GM12878 (cell line): ENCODE results near the gene NR1I3. TPM values are rescaled to one million over a fixed set of nuclear protein-coding genes. Genes with fewer than 3 reads are reported as not detected.

Experiments used
- ATAC-seq: fragments of 200-7000 bp; cut with Tn5 transposase; 3 replicates; pipeline ENCODE4 v1.9.1; 2020; ENCODE audit warnings: mild to moderate bottlenecking, moderate library complexity
- BruUV-seq: library from RNA; stranded (reverse); fragments of 400-500 nt; replicated peaks from 2 replicates; lab custom pipeline; 2021; lab: Mats Ljungman, UMichigan
- CTCF ChIA-PET: fragments of 300-600 bp; sonication (Branson Sonifier 250); formaldehyde crosslinking; extraction: SDS; loops from one replicate; lab custom pipeline; 2021; ENCODE audit warnings: inconsistent platforms; lab: Yijun Ruan, JAX
- POLR2A ChIA-PET: fragments of 350-600 bp; formaldehyde crosslinking; extraction: SDS; loops from one replicate; lab custom pipeline; 2021; ENCODE audit warnings: inconsistent platforms; lab: Charles Lee
- RAD21 ChIA-PET: fragments of 300-600 bp; sonication (Branson Sonifier 250); formaldehyde crosslinking; loops from one replicate; lab custom pipeline; 2023; ENCODE audit warnings: antibody characterized with exemption; ENCODE audit not compliant: unreplicated experiment; lab: Charles Lee
- SMC1A ChIA-PET: fragments of 300-600 bp; sonication (Branson Sonifier 250); formaldehyde crosslinking; loops from one replicate; lab custom pipeline; 2023; ENCODE audit not compliant: unreplicated experiment, uncharacterized antibody; lab: Charles Lee
- DNase-seq: peaks from one replicate; pipeline ENCODE4 v3.0.0-alpha.2; 2011; ENCODE audit warnings: low read depth, low spot score
- FAIRE-seq: peaks from 3 replicates; lab custom pipeline; 2011; peaks lifted over from hg19 to GRCh38; lab: Jason Lieb, UNC
- H2AFZ ChIP-seq: 2 replicates; pipeline ENCODE4 v1.6.0; 2011; ENCODE audit warnings: low read depth, low read length, control low read depth; ENCODE audit not compliant: control insufficient read depth
- H3K27ac ChIP-seq: 2 replicates; pipeline ENCODE4 v1.5.1; 2011; ENCODE audit warnings: control low read depth; ENCODE audit not compliant: control insufficient read depth, insufficient read depth
- H3K27me3 ChIP-seq, 2 experiments: replicated peaks in 1 of 2; 2 replicates each; pipeline versions ENCODE4 v1.6.0 to v1.6.1; 2011; ENCODE audit warnings: low read length in 1 of 2; ENCODE audit not compliant: control insufficient read depth in 2 of 2, insufficient read depth in 2 of 2
- H3K36me3 ChIP-seq, 2 experiments: 2 replicates each; pipeline ENCODE4 v1.5.1; 2011; ENCODE audit warnings: low read length in 1 of 2; ENCODE audit not compliant: control insufficient read depth in 2 of 2, insufficient read depth in 2 of 2
- H3K4me1 ChIP-seq: 2 replicates; pipeline ENCODE4 v1.6.1; 2011; ENCODE audit warnings: mild to moderate bottlenecking, low read length, moderate library complexity, mixed read lengths; ENCODE audit not compliant: control insufficient read depth, insufficient read depth
- H3K4me2 ChIP-seq: 2 replicates; pipeline ENCODE4 v1.6.0; 2011; ENCODE audit warnings: control low read depth; ENCODE audit not compliant: control insufficient read depth, insufficient read depth
- H3K4me3 ChIP-seq: fragments of 200-600 bp; sonication (generic); 2 replicates; pipeline ENCODE4 v1.5.1; 2016
- H3K79me2 ChIP-seq: 2 replicates; pipeline ENCODE4 v1.6.0; 2011; ENCODE audit warnings: low read length; ENCODE audit not compliant: control insufficient read depth, insufficient read depth
- H3K9ac ChIP-seq: 2 replicates; pipeline ENCODE4 v1.8.0; 2011; ENCODE audit warnings: low read length, control low read depth, mixed read lengths; ENCODE audit not compliant: control insufficient read depth, insufficient read depth
- H3K9me3 ChIP-seq: replicated peaks from 3 replicates; pipeline ENCODE4 v1.5.1; 2011; ENCODE audit warnings: mild to moderate bottlenecking, low read length; ENCODE audit not compliant: control insufficient read depth, insufficient read depth
- H4K20me1 ChIP-seq: 2 replicates; pipeline ENCODE4 v1.6.0; 2011; ENCODE audit not compliant: control insufficient read depth, insufficient read depth
- ASH2L ChIP-seq: fragments of 300-600, 200-600 bp; sonication (generic); IDR thresholded peaks from 2 replicates; pipeline ENCODE4 v1.6.1; 2017; ENCODE audit warnings: low read depth, mild to moderate bottlenecking, borderline replicate concordance
- CHD4 ChIP-seq: fragments of 200-600 bp; sonication (generic); IDR thresholded peaks from 2 replicates; pipeline ENCODE4 v1.6.1; 2016; ENCODE audit warnings: mild to moderate bottlenecking
- HCFC1 ChIP-seq: fragments of 150-350 bp; IDR thresholded peaks from 2 replicates; pipeline ENCODE4 v1.6.1; 2014; ENCODE audit warnings: low read length
- MAX ChIP-seq: IDR thresholded peaks from 2 replicates; pipeline ENCODE4 v1.6.1; 2012; ENCODE audit warnings: low read depth, low read length, improper control_type of control experiment
- MXI1 ChIP-seq: fragments of 150-350 bp; IDR thresholded peaks from 2 replicates; pipeline ENCODE4 v1.6.1; 2011; ENCODE audit warnings: low read depth, mild to moderate bottlenecking, inconsistent platforms, low read length, improper control_type of control experiment
- SMAD1 ChIP-seq: fragments of 450-650 bp; IDR thresholded peaks from 2 replicates; pipeline ENCODE4 v1.6.1; 2018; ENCODE audit warnings: mild to moderate bottlenecking, low read depth; ENCODE audit not compliant: partially characterized antibody
- SREBF2 ChIP-seq: IDR thresholded peaks from 2 replicates; pipeline ENCODE4 v1.6.1; 2012; ENCODE audit warnings: mild to moderate bottlenecking, low read length
- SRF ChIP-seq, 2 experiments: IDR thresholded peaks; 2 replicates each; pipeline ENCODE4 v1.6.1; 2011; ENCODE audit warnings: low read depth in 2 of 2, low read length in 2 of 2, mild to moderate bottlenecking in 1 of 2, moderate library complexity in 1 of 2
- STAT1 ChIP-seq: fragments of 450-650 bp; conservative IDR thresholded peaks from 2 replicates; pipeline ENCODE4 v1.6.1; 2014; ENCODE audit warnings: antibody characterized with exemption, mild to moderate bottlenecking
- TAF1 ChIP-seq: IDR thresholded peaks from 2 replicates; pipeline ENCODE4 v1.6.1; 2011; ENCODE audit warnings: mild to moderate bottlenecking, low read depth, low read length, borderline replicate concordance
- WRNIP1 ChIP-seq: IDR thresholded peaks from 2 replicates; pipeline ENCODE4 v1.6.1; 2011; ENCODE audit warnings: low read depth, low read length, improper control_type of control experiment, borderline replicate concordance
- ZNF217 ChIP-seq: fragments of 450-650 bp; IDR thresholded peaks from 2 replicates; pipeline ENCODE4 v1.6.1; 2017; ENCODE audit warnings: antibody characterized with exemption, mild to moderate bottlenecking
- ZNF274 ChIP-seq: IDR thresholded peaks from one replicate; pipeline ENCODE4 v1.8.0; 2011; ENCODE audit not compliant: insufficient read length, insufficient read depth
- WGBS: methylation state at CpG from one replicate; pipeline ENCODE4 v1.1.6; 2016; ENCODE audit warnings: low lambda C conversion rate; ENCODE audit not compliant: insufficient replicate concordance, insufficient coverage; ENCODE audit errors: missing lambda C conversion rate; 5-methylcytosine and 5-hydroxymethylcytosine counted together
- in situ Hi-C: fragments of 300-500 bp; cut with MboI; formaldehyde crosslinking; loops from 9 replicates; pipeline ENCODE4 v1.14.3; 2018; ENCODE audit warnings: mixed read lengths
- intact Hi-C: fragments of 100-400 bp; cut with micrococcal nuclease; formaldehyde crosslinking; loops from one replicate; pipeline ENCODE4 v1.14.2; 2022; ENCODE audit not compliant: unreplicated experiment
- polyA plus RNA-seq, 11 experiments: library from polyadenylated mRNA; depleted of rRNA in 4 of 11; unstranded in 6 of 11; stranded (reverse) in 5 of 11; fragments of >200 nt; fragmentation: Nextera tagmentation in 4 of 11; fragmentation: Illumina TruSeq in 1 of 11; extraction: Ambion mirVana in 4 of 11; extraction: Trizol in 1 of 11; gene quantifications; 1 replicate in 1 of 11; 2 replicates in 10 of 11; pipeline versions ENCODE4 v1.2.1 to v1.2.3, GENCODE V29; 2011 to 2016; ENCODE audit warnings: inconsistent platforms in 2 of 11, missing spikeins in 2 of 11, low read depth in 1 of 11
- total RNA-seq, 4 experiments: library from RNA; depleted of rRNA in 3 of 4; stranded (reverse); fragments of >200 nt in 3 of 4; fragmentation: Illumina TruSeq in 1 of 4; extraction: Trizol in 1 of 4; gene quantifications; 2 replicates each; pipeline versions ENCODE4 v1.2.1 to v1.2.3, GENCODE V29; 2013 to 2021
- TF ChIP-seq, protein P1 (sequence below): fragments of 450-650 bp; IDR thresholded peaks from 2 replicates; pipeline ENCODE4 v1.6.1; 2017; ENCODE audit warnings: mild to moderate bottlenecking, moderate library complexity
- TF ChIP-seq, protein P2 (sequence below): IDR thresholded peaks from 2 replicates; pipeline ENCODE4 v1.6.1; 2012; ENCODE audit warnings: low read length, inconsistent platforms
- TF ChIP-seq, protein P3 (sequence below): fragments of 450-650 bp; IDR thresholded peaks from 2 replicates; pipeline ENCODE4 v1.6.1; 2017; ENCODE audit warnings: mild to moderate bottlenecking, moderate library complexity

The NR1I3 gene
- total and polyA plus RNA-seq, 10 of the 15 experiments (the other 5 are each of a cell fraction or from before 2014, with no cell fraction given), result 0.13 to 0.52 (median 0.24) TPM; not detected in 7

- no peak for FAIRE-seq
- BruUV-seq, result no TSS peak
- ATAC-seq, result no peak
- DNase-seq, result no peak
- H3K36me3 ChIP-seq, result no peaks in the 10 kb centered on the region
- no peak overlapping the region for H3K27ac ChIP-seq
- intact Hi-C loops (no loop called here), in situ Hi-C loops (no loop called here)
- no peaks in the 10 kb centered on the region for H3K27me3 ChIP-seq
- H3K4me3 ChIP-seq, result no peak overlapping the region
- H3K4me1 ChIP-seq, result peaks cover 37% of the 10 kb centered on the region
- ChIA-PET CTCF (interaction anchor here (0.6 to 4.5 kb wide), 3 partner anchors 23 to 194 kb away, joined by 3 to 30 read pairs (median 4); partner anchors contain the start of genes PPOX and TOMM40L), RAD21 (interaction anchor here (0.7 to 7.2 kb wide), 2 partner anchors 35 to 37 kb away, joined by 3 to 55 read pairs; partner anchors contain the start of genes APOA2 and TOMM40L), POLR2A (no interaction called here), SMC1A (interaction anchor here (1.1 to 1.8 kb wide), 2 partner anchors 14 to 22 kb away, joined by 3 to 4 read pairs; partner anchors contain the start of genes NDUFS2 and PPOX)
- H2AFZ ChIP-seq, result no peak overlapping the region
- no peaks in the 10 kb centered on the region for H3K9me3 ChIP-seq
- H3K79me2 ChIP-seq, result peaks cover 9% of the 10 kb centered on the region
- no peaks in the 10 kb centered on the region for H4K20me1 ChIP-seq
- H3K9ac ChIP-seq, result no peak overlapping the region
- no peak overlapping the region for H3K4me2 ChIP-seq
- 69% methylated on average over 6 of the region's 6 CpGs for WGBS
- no peak for TF ChIP-seq SREBF2
- TF ChIP-seq MAX, result no peak
- no peak for TF ChIP-seq WRNIP1
- no peak for TF ChIP-seq CHD4
- no peak for TF ChIP-seq SRF (IDR thresholded peaks at IDR 0.05; ENCODE audit: low read depth in 2 of 2, low read length in 2 of 2)
- TF ChIP-seq, protein P1, sequence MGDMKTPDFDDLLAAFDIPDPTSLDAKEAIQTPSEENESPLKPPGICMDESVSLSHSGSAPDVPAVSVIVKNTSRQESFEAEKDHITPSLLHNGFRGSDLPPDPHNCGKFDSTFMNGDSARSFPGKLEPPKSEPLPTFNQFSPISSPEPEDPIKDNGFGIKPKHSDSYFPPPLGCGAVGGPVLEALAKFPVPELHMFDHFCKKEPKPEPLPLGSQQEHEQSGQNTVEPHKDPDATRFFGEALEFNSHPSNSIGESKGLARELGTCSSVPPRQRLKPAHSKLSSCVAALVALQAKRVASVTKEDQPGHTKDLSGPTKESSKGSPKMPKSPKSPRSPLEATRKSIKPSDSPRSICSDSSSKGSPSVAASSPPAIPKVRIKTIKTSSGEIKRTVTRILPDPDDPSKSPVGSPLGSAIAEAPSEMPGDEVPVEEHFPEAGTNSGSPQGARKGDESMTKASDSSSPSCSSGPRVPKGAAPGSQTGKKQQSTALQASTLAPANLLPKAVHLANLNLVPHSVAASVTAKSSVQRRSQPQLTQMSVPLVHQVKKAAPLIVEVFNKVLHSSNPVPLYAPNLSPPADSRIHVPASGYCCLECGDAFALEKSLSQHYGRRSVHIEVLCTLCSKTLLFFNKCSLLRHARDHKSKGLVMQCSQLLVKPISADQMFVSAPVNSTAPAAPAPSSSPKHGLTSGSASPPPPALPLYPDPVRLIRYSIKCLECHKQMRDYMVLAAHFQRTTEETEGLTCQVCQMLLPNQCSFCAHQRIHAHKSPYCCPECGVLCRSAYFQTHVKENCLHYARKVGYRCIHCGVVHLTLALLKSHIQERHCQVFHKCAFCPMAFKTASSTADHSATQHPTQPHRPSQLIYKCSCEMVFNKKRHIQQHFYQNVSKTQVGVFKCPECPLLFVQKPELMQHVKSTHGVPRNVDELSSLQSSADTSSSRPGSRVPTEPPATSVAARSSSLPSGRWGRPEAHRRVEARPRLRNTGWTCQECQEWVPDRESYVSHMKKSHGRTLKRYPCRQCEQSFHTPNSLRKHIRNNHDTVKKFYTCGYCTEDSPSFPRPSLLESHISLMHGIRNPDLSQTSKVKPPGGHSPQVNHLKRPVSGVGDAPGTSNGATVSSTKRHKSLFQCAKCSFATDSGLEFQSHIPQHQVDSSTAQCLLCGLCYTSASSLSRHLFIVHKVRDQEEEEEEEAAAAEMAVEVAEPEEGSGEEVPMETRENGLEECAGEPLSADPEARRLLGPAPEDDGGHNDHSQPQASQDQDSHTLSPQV, result no peak
- no peak for TF ChIP-seq MXI1
- no peak for TF ChIP-seq ZNF217
- no peak for TF ChIP-seq STAT1
- no peak for TF ChIP-seq SMAD1
- no peak for TF ChIP-seq TAF1
- TF ChIP-seq ASH2L, result no peak
- no peak for TF ChIP-seq HCFC1
- TF ChIP-seq ZNF274, result no peak
- TF ChIP-seq, protein P2, sequence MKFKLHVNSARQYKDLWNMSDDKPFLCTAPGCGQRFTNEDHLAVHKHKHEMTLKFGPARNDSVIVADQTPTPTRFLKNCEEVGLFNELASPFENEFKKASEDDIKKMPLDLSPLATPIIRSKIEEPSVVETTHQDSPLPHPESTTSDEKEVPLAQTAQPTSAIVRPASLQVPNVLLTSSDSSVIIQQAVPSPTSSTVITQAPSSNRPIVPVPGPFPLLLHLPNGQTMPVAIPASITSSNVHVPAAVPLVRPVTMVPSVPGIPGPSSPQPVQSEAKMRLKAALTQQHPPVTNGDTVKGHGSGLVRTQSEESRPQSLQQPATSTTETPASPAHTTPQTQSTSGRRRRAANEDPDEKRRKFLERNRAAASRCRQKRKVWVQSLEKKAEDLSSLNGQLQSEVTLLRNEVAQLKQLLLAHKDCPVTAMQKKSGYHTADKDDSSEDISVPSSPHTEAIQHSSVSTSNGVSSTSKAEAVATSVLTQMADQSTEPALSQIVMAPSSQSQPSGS, result no peak
- TF ChIP-seq, protein P3, sequence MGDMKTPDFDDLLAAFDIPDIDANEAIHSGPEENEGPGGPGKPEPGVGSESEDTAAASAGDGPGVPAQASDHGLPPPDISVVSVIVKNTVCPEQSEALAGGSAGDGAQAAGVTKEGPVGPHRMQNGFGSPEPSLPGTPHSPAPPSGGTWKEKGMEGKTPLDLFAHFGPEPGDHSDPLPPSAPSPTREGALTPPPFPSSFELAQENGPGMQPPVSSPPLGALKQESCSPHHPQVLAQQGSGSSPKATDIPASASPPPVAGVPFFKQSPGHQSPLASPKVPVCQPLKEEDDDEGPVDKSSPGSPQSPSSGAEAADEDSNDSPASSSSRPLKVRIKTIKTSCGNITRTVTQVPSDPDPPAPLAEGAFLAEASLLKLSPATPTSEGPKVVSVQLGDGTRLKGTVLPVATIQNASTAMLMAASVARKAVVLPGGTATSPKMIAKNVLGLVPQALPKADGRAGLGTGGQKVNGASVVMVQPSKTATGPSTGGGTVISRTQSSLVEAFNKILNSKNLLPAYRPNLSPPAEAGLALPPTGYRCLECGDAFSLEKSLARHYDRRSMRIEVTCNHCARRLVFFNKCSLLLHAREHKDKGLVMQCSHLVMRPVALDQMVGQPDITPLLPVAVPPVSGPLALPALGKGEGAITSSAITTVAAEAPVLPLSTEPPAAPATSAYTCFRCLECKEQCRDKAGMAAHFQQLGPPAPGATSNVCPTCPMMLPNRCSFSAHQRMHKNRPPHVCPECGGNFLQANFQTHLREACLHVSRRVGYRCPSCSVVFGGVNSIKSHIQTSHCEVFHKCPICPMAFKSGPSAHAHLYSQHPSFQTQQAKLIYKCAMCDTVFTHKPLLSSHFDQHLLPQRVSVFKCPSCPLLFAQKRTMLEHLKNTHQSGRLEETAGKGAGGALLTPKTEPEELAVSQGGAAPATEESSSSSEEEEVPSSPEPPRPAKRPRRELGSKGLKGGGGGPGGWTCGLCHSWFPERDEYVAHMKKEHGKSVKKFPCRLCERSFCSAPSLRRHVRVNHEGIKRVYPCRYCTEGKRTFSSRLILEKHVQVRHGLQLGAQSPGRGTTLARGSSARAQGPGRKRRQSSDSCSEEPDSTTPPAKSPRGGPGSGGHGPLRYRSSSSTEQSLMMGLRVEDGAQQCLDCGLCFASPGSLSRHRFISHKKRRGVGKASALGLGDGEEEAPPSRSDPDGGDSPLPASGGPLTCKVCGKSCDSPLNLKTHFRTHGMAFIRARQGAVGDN, result no peak
Observed at GRCh38 chr1:161188381-161188780, 49.6 kb downstream of the NR1I3 start.
